Testis (tissue), 2 donors: ENCODE measurements around the gene MACF1.

Source experiments
- POLR2A ChIP-seq: fragments of 450-650 bp; IDR thresholded peaks from one replicate; pipeline ENCODE4 v1.6.1; 2017; ENCODE audit warnings: antibody characterized with exemption, mild to moderate bottlenecking, moderate library complexity
- TF ChIP-seq, protein P1 (sequence below), 3 experiments: fragments of 450-650 bp in 2 of 3; fragments of 200-600 bp in 1 of 3; sonication (generic) in 1 of 3; IDR thresholded peaks; one replicate each; pipeline ENCODE4 v1.5.1; 2016 to 2019; ENCODE audit warnings: antibody characterized with exemption in 3 of 3, mild to moderate bottlenecking in 2 of 3, moderate library complexity in 1 of 3

DNA sequence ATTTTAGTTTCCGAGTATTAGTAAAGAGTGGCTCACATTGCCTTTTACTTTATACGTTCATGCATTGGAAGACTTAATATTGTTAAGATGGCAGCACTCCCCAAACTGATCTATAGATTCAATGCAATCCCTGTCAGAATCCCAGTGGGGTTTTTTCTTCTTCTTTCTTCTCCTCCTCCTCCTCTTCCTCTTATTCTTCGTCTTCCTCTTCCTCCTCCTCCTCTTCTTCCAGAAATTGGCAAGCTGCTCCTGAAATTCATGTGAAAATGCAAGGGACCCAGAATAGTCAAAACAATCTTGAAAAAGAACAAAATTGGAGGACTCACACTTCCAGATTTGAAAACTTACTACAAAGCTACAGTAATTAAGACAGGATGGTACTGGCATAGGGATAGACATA, 23.2 kb upstream of the MACF1 start:
- no peak for TF ChIP-seq POLR2A
- TF ChIP-seq, protein P1, sequence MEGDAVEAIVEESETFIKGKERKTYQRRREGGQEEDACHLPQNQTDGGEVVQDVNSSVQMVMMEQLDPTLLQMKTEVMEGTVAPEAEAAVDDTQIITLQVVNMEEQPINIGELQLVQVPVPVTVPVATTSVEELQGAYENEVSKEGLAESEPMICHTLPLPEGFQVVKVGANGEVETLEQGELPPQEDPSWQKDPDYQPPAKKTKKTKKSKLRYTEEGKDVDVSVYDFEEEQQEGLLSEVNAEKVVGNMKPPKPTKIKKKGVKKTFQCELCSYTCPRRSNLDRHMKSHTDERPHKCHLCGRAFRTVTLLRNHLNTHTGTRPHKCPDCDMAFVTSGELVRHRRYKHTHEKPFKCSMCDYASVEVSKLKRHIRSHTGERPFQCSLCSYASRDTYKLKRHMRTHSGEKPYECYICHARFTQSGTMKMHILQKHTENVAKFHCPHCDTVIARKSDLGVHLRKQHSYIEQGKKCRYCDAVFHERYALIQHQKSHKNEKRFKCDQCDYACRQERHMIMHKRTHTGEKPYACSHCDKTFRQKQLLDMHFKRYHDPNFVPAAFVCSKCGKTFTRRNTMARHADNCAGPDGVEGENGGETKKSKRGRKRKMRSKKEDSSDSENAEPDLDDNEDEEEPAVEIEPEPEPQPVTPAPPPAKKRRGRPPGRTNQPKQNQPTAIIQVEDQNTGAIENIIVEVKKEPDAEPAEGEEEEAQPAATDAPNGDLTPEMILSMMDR (IDR thresholded peaks at IDR 0.05): no peak
